ENCODE measurements around the gene OR2AG1. TPM values are rescaled to one million over a fixed set of nuclear protein-coding genes. Genes with fewer than 3 reads are reported as not detected.

The OR2AG1 gene, protein sequence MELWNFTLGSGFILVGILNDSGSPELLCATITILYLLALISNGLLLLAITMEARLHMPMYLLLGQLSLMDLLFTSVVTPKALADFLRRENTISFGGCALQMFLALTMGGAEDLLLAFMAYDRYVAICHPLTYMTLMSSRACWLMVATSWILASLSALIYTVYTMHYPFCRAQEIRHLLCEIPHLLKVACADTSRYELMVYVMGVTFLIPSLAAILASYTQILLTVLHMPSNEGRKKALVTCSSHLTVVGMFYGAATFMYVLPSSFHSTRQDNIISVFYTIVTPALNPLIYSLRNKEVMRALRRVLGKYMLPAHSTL
- not detected in 2 replicates for total RNA-seq
- long read RNA-seq, result 0 reads

DNA sequence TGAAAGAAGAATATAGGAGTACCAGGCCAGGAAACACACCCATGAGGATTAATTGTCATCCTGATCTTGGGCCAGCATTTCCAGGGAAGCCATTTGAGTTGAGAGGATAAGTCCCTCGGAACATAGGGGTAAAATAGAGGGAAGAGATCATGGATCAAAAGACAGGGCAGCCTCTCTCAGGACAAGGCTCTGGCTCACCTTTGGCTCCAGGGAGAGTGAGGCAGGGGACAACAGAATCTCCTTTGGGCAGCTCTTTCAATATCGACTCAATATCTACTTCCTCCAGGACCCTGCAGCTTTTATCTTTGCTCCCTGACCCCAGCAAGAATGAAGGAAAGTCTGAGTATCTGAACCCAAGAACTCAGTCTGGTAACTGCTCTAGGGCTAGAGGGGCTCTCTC, at the start of gene OR2AG1:
Gene OR2AG1 (plus strand): TSS at position 301 of the 400 bp plus-strand sequence. CDS start 2,018 bp downstream, outside the sequence.
- no peaks in the 10 kb centered on the region for H3K9me3 Mint-ChIP-seq (ENCODE audit: unreplicated experiment)

DNA sequence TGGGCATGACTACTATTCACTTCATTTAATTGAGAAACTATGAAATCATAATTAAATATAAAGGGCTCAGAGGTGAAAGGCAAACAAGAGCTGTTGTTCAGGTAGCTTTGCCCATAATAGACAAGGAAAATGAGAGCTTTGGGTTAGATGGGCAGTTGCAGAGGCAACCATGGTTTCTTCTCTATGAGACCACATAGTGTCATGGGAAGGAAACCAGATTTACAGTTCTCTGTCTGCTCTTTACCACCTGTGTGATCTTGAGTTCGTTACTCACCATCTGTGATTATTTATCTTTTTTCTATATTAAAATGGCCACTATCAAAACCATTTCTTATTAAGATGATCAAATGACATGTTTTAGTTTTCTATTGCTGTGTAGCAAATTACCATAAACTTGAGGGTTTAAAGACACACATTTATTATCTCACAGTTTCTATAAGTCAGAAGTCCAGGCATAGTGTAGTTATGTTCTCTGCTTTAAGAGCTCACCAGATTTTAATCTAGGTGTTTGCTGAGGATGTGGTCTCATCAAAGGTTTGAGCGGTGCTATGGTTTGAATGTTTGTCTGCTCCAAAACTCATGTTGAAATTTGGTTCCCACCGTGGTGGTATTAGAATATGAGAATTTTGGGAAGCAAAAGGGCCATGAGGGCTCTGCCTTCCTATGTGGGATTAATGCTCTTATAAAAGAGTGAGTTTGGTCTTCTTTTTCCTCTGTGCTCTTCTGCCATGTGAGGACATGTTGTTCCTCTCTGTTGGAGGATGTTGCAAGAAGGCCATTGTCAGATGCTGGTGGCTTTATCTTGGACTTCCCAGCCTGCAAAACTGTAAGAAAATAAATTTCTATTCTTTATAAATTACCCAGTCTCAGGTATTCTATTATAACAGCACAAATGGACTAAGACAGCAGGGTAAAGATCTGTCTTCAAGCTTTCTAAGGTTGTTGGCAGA, 49.2 kb upstream of the OR2AG1 start:
- peaks cover 27% of the 10 kb centered on the region for H3K27me3 Mint-ChIP-seq (ENCODE audit: unreplicated experiment)
- no peak overlapping the region for H3K4me3 Mint-ChIP-seq (ENCODE audit: unreplicated experiment)
- no peak for DNase-seq (ENCODE audit: extremely low spot score, unreplicated experiment)
- TF ChIP-seq, protein P1, sequence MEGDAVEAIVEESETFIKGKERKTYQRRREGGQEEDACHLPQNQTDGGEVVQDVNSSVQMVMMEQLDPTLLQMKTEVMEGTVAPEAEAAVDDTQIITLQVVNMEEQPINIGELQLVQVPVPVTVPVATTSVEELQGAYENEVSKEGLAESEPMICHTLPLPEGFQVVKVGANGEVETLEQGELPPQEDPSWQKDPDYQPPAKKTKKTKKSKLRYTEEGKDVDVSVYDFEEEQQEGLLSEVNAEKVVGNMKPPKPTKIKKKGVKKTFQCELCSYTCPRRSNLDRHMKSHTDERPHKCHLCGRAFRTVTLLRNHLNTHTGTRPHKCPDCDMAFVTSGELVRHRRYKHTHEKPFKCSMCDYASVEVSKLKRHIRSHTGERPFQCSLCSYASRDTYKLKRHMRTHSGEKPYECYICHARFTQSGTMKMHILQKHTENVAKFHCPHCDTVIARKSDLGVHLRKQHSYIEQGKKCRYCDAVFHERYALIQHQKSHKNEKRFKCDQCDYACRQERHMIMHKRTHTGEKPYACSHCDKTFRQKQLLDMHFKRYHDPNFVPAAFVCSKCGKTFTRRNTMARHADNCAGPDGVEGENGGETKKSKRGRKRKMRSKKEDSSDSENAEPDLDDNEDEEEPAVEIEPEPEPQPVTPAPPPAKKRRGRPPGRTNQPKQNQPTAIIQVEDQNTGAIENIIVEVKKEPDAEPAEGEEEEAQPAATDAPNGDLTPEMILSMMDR (IDR thresholded peaks at IDR 0.05), result no peak
- H3K36me3 Mint-ChIP-seq (ENCODE audit: unreplicated experiment), result no peaks in the 10 kb centered on the region
- H3K27ac Mint-ChIP-seq (ENCODE audit: unreplicated experiment), result no peak overlapping the region
- no peaks in the 10 kb centered on the region for H3K4me1 Mint-ChIP-seq (ENCODE audit: unreplicated experiment)
- H3K9me3 Mint-ChIP-seq (ENCODE audit: unreplicated experiment), result no peaks in the 10 kb centered on the region

More for the DNA sequence above, at the start of gene OR2AG1:
- TF ChIP-seq, protein P1 (IDR thresholded peaks at IDR 0.05), result no peak
- no peak within 1 kb of the TSS for H3K4me3 Mint-ChIP-seq (ENCODE audit: unreplicated experiment)
- no peaks in the 10 kb centered on the region for H3K36me3 Mint-ChIP-seq (ENCODE audit: unreplicated experiment)
- H3K4me1 Mint-ChIP-seq (ENCODE audit: unreplicated experiment), result no peaks in the 10 kb centered on the region
- no peak for DNase-seq (ENCODE audit: extremely low spot score, unreplicated experiment)
- H3K27ac Mint-ChIP-seq (ENCODE audit: unreplicated experiment), result no peak within 1 kb of the TSS
- peaks cover 9% of the 10 kb centered on the region for H3K27me3 Mint-ChIP-seq (ENCODE audit: unreplicated experiment)

DNA sequence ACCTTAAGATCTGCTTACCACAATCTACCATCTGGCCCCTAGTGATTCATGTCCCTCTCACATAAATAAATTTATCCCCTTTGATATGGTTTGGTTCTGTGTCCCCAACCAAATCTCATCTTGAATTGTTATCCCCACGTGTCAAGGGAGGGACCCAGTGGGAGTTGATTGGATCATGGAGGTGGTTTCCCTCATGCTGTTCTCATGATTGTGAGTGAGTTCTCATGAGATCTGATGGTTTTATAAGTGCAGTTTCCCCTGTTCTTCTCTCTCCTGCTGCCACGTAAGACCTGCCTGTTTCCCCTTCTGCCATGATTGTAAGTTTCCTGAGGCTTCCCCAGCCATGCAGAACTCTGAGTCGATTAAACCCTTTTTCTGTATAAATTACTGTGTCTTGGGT, 48.2 kb upstream of the OR2AG1 start:
- peaks cover 25% of the 10 kb centered on the region for H3K27me3 Mint-ChIP-seq (ENCODE audit: unreplicated experiment)
- no peak overlapping the region for H3K27ac Mint-ChIP-seq (ENCODE audit: unreplicated experiment)
- H3K36me3 Mint-ChIP-seq (ENCODE audit: unreplicated experiment), result no peaks in the 10 kb centered on the region
- H3K9me3 Mint-ChIP-seq (ENCODE audit: unreplicated experiment), result no peaks in the 10 kb centered on the region
- TF ChIP-seq, protein P1 (IDR thresholded peaks at IDR 0.05), result no peak
- no peak overlapping the region for H3K4me3 Mint-ChIP-seq (ENCODE audit: unreplicated experiment)
- H3K4me1 Mint-ChIP-seq (ENCODE audit: unreplicated experiment), result no peaks in the 10 kb centered on the region
- no peak for DNase-seq (ENCODE audit: extremely low spot score, unreplicated experiment)

DNA sequence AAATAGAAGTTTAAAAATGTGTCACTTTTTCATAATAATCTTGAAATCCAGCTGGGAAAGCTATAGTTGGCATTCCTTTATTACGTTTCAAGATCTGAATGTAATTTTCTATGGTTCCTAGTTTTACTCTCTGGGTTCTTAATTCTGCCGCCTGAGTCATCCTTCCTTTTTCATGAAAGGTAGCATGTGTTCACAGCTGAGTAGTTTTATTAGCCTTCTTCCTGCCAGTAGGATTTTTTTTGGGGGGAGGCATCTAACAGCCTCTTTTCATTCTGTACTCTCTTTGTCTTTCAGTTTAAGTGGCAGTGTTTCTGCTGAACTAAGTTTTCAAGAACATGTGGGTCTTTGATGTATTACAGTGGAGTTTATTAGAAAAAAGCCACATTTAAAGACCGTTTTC, 47.5 kb upstream of the OR2AG1 start:
- no peak overlapping the region for H3K27ac Mint-ChIP-seq (ENCODE audit: unreplicated experiment)
- no peaks in the 10 kb centered on the region for H3K9me3 Mint-ChIP-seq (ENCODE audit: unreplicated experiment)
- no peaks in the 10 kb centered on the region for H3K4me1 Mint-ChIP-seq (ENCODE audit: unreplicated experiment)
- no peak for DNase-seq (ENCODE audit: extremely low spot score, unreplicated experiment)
- TF ChIP-seq, protein P1 (IDR thresholded peaks at IDR 0.05), result no peak
- H3K36me3 Mint-ChIP-seq (ENCODE audit: unreplicated experiment), result no peaks in the 10 kb centered on the region
- no peak overlapping the region for H3K4me3 Mint-ChIP-seq (ENCODE audit: unreplicated experiment)
- peaks cover 26% of the 10 kb centered on the region for H3K27me3 Mint-ChIP-seq (ENCODE audit: unreplicated experiment)
